Tibial artery (tissue), 4 donors: ENCODE results near the gene MRPS11.

Source experiments
- DNase-seq, 2 donors: peaks; one replicate each; pipeline ENCODE4 v3.0.0-alpha.2; 2019
- H3K27ac ChIP-seq, 2 donors: fragments of 200-600 bp; sonication (generic) in 1 of 2; 1 replicate in 1 of 2; 2 replicates in 1 of 2; pipeline ENCODE4 v1.5.1; 2018 to 2019; ENCODE audit warnings: mild to moderate bottlenecking in 1 of 2
- H3K27me3 ChIP-seq, 2 donors: fragments of 200-600 bp; sonication (generic) in 1 of 2; one replicate each; pipeline versions ENCODE4 v1.5.1 to v1.6.0; 2016 to 2019
- H3K36me3 ChIP-seq, 3 donors: fragments of 200-600 bp; sonication (generic) in 2 of 3; one replicate each; pipeline ENCODE4 v1.5.1; 2016 to 2019; ENCODE audit warnings: mild to moderate bottlenecking in 2 of 3
- H3K4me1 ChIP-seq, 4 donors: fragments of 200-600 bp; sonication (generic) in 2 of 4; 1 replicate in 3 of 4; 2 replicates in 1 of 4; pipeline ENCODE4 v1.5.1; 2016 to 2019
- H3K4me3 ChIP-seq, 2 donors: fragments of 200-600 bp; sonication (generic) in 1 of 2; 1 replicate in 1 of 2; 2 replicates in 1 of 2; pipeline ENCODE4 v1.5.1; 2018 to 2019; ENCODE audit warnings: mild to moderate bottlenecking in 2 of 2
- H3K9me3 ChIP-seq, 3 donors: fragments of 200-600 bp; sonication (generic) in 1 of 3; one replicate each; pipeline ENCODE4 v1.5.1; 2016 to 2019
- intact Hi-C: fragments of 100-400 bp; cut with DNase I; formaldehyde crosslinking; loops from one replicate; pipeline ENCODE4 v1.15.0; 2023; ENCODE audit warnings: low total_unique reads
- TF ChIP-seq, protein P1 (sequence below), 2 experiments: fragments of 200-600 bp in 1 of 2; fragments of 450-650 bp in 1 of 2; IDR thresholded peaks; one replicate each; pipeline ENCODE4 v1.5.1; 2017 to 2019; ENCODE audit warnings: antibody characterized with exemption in 2 of 2, mild to moderate bottlenecking in 1 of 2, moderate library complexity in 1 of 2

The MRPS11 gene

DNA sequence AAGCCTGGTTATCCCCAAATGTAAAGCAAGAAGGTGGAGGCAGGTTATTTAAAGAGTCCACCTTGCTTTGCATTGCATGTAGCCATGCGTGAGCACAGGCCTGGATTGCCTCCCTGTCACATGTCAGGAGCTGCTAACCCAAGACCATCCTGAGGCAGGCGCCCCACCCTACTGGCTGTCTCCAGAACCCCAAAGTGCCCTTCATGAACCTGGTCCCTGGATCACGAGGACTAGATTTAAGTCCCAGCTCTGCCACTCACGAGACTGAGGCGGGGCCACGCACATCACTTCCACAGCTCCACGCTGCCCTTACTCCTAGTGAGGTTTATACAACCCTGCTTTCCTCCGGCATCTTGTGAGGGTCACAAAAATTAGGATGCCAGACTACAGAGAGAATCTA lies 17.9 kb upstream of the MRPS11 start:
- no peak for DNase-seq
- TF ChIP-seq, protein P1, sequence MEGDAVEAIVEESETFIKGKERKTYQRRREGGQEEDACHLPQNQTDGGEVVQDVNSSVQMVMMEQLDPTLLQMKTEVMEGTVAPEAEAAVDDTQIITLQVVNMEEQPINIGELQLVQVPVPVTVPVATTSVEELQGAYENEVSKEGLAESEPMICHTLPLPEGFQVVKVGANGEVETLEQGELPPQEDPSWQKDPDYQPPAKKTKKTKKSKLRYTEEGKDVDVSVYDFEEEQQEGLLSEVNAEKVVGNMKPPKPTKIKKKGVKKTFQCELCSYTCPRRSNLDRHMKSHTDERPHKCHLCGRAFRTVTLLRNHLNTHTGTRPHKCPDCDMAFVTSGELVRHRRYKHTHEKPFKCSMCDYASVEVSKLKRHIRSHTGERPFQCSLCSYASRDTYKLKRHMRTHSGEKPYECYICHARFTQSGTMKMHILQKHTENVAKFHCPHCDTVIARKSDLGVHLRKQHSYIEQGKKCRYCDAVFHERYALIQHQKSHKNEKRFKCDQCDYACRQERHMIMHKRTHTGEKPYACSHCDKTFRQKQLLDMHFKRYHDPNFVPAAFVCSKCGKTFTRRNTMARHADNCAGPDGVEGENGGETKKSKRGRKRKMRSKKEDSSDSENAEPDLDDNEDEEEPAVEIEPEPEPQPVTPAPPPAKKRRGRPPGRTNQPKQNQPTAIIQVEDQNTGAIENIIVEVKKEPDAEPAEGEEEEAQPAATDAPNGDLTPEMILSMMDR (IDR thresholded peaks at IDR 0.05) = no peak
- no peak overlapping the region for H3K27ac ChIP-seq

DNA sequence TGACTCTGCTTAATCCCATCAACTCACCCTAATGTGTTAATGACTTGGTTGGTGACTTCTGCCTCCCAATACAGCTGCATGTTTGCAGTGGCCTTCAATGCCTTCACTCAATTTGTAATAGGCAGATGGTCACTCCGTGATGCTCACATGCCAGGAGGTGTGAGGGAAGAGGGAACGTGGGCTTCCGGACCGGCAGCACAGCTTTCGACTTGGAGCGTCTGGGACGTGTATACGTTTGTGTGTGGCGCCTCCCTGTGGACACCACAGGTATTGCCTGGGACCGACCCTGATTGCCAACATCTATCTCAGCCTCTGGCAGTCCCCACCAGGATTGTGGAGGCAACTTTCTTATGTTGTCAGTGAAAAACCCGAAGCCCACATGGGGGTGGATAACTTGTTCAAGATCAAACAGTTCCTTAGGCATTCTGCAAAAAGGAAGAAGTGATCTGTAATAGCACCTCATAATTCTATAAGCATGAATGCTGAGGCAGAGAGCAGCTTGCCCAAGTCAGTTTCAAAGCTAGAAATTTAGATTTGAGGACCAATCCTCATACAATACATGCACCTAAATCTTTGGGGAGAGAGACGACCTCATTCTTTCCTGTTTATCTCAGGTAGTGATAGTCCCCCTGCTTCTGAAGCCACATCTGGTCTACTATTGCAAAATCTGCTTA lies 17.2 kb upstream of the MRPS11 start:
- TF ChIP-seq, protein P1 (IDR thresholded peaks at IDR 0.05) = peak; percentile 54 to 58
- intact Hi-C loops = loop anchor here (10.0 kb wide), 1 partner anchor 175 kb away; no protein-coding TSS in a partner anchor
- H3K27me3 ChIP-seq = peaks cover 0 to 11% of the 10 kb centered on the region in 2 donors
- H3K4me1 ChIP-seq = peaks cover 0 to 7% (median 3%) of the 10 kb centered on the region in 4 donors
- H3K4me3 ChIP-seq = no peak overlapping the region
- no peaks in the 10 kb centered on the region for H3K36me3 ChIP-seq
- no peak overlapping the region for H3K27ac ChIP-seq
- DNase-seq = no peak
- H3K9me3 ChIP-seq = no peaks in the 10 kb centered on the region

More for the DNA sequence above, 17.9 kb upstream of the MRPS11 start:
- Histone ChIP-seq H3K27me3 (peaks cover 0 to 11% of the 10 kb centered on the region in 2 donors), H3K4me3 (no peak overlapping the region), H3K36me3 (no peaks in the 10 kb centered on the region), H3K9me3 (no peaks in the 10 kb centered on the region), H3K4me1 (peaks cover 0 to under 1% (median 0%) of the 10 kb centered on the region in 4 donors)
- intact Hi-C loops = no loop called here

DNA sequence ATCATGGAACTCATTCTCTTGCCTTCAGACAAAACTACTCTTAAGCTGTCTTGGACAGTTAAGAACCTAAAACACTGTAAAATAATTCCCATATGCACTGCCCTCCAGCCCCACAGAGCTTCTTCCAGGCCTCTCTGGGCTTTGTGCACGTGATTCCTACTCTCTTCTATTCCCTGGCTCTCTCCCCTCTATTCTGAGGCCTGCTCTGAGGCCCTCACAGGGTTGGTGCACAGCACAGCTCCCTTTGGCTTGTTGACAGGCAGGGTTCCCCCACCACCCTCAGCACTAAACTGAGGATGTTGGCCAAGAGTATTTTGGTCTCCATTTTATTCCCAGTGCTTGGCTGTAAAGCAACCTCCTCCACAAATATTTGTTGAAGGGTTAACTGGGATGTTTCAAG lies 13.9 kb upstream of the MRPS11 start:
- TF ChIP-seq, protein P1 (IDR thresholded peaks at IDR 0.05) = no peak
- intact Hi-C loops = loop anchor here (10.0 kb wide), 1 partner anchor 179 kb away; no protein-coding TSS in a partner anchor
- Histone ChIP-seq H3K36me3 (peaks cover 5 to 24% (median 5%) of the 10 kb centered on the region in 3 donors), H3K27ac (no peak overlapping the region), H3K9me3 (no peaks in the 10 kb centered on the region), H3K4me1 (peaks cover 0 to 7% (median 3%) of the 10 kb centered on the region in 4 donors), H3K27me3 (peaks cover 0 to 11% of the 10 kb centered on the region in 2 donors), H3K4me3 (no peak overlapping the region)
- no peak for DNase-seq

DNA sequence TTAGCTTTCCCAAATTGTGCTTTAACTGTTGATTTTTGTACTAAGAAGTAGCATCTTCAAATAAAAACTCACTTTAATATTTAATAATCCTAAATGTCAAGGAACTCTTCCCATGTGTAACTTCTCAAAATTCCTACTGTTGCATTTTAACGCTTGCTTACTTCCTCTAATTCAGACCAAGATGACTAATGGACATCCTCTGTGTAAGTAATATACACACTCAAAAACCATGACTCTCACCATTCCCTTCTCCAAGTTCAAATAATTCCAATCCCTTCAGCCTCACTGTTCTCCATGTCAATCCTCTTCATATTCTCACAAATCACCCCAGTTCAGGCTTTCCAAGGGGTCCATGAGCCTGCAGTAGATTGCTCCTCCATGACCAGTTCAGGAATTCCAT lies 13.3 kb upstream of the MRPS11 start:
- Histone ChIP-seq H3K27me3 (peaks cover 0 to 6% of the 10 kb centered on the region in 2 donors), H3K4me1 (peaks cover 0 to 7% (median 3%) of the 10 kb centered on the region in 4 donors), H3K27ac (no peak overlapping the region), H3K36me3 (peaks cover 10 to 30% (median 10%) of the 10 kb centered on the region in 3 donors), H3K4me3 (no peak overlapping the region), H3K9me3 (no peaks in the 10 kb centered on the region)
- intact Hi-C loops = loop anchor here (10.0 kb wide), 1 partner anchor 179 kb away; no protein-coding TSS in a partner anchor
- DNase-seq = no peak
- TF ChIP-seq, protein P1 (IDR thresholded peaks at IDR 0.05) = no peak

DNA sequence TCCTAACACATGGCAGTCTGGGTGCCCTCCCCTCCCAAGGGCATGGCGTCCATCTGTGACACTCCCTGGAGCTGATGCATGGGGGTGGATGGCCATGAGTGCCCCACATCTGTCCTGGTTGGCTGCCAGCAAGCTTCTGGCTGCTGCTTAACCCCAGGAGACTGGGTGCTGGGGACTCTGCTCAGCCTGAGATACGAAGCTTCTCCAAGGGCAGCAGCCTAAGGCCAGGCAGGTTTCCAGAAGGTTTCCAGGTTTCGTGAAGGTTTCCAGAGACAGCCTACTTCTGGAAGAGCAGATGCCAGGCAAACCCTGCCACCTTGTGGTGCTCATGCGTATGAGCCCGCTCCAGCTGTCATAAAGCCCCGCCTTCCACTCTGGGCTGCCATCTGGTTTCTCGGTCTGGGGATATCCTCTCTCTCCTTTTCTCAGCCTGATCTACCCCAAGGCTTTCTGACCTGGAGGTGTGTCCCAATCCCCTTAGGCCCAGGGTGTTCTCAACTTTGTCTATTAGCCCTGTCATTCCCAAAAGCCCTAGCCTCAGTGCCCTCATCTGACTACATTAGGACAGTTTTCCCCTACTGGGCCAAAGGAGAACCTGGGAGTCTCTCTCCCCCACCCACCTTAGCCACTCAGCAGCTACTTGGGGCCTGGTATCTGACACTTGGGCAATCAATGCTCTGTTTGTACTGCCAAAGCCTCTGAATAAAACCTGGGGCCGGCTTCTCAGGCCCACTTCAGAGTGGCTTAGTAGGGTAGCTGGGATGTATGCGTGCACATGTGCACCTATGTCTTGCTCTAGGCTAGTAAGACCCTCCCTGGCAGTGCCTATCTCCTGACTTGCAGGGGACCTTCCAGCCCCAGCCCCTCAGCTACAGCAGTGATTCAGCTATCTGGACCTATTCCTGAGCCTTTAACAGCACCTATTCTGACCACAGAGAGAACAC lies 12.4 kb upstream of the MRPS11 start:
- H3K9me3 ChIP-seq = no peaks in the 10 kb centered on the region
- peaks cover 0 to 7% (median 3%) of the 10 kb centered on the region in 4 donors for H3K4me1 ChIP-seq
- no peak overlapping the region for H3K27ac ChIP-seq
- no peak for DNase-seq
- no peaks in the 10 kb centered on the region for H3K27me3 ChIP-seq
- H3K36me3 ChIP-seq = peaks cover 19 to 39% (median 20%) of the 10 kb centered on the region in 3 donors
- H3K4me3 ChIP-seq = no peak overlapping the region
- TF ChIP-seq, protein P1 (IDR thresholded peaks at IDR 0.05) = peak; percentile 49 to 69
- intact Hi-C loops = loop anchor here (10.0 kb wide), 1 partner anchor 180 kb away; no protein-coding TSS in a partner anchor
